H1 (cell line): ENCODE results near the gene EIF4EBP2. TPM values are rescaled to one million over a fixed set of nuclear protein-coding genes. Genes with fewer than 3 reads are reported as not detected.

Experiments
- CBX5 ChIP-seq: fragments of 300-800, 300-1000 bp; sonication (generic); IDR thresholded peaks from 2 replicates; pipeline ENCODE4 v1.7.1; 2016; ENCODE audit warnings: antibody characterized with exemption, low read length, low read depth
- polyA plus RNA-seq, 7 experiments: library from polyadenylated mRNA; depleted of rRNA in 3 of 7; stranded (reverse) in 5 of 7; unstranded in 2 of 7; fragments of >200 nt in 5 of 7; fragments of 200-250 nt in 2 of 7; gene quantifications; 1 replicate in 5 of 7; 2 replicates in 1 of 7; 4 replicates in 1 of 7; pipeline versions ENCODE4 v1.2.1 to v1.2.3, GENCODE V29; 2011 to 2013; ENCODE audit warnings: missing spikeins in 2 of 7, mixed read lengths in 2 of 7
- total RNA-seq: library from RNA; stranded (reverse); fragmentation: NEBNext Ultra II Directional; extraction: Animal tissue kit (Norgen Biotek cat#: 25700); gene quantifications from 2 replicates; pipeline ENCODE4 v1.2.1, GENCODE V29; 2021
- TF ChIP-seq, protein P1 (sequence below): fragments of 300-600 bp; sonication (generic); IDR thresholded peaks from 2 replicates; pipeline ENCODE4 v1.7.1; 2012; ENCODE audit warnings: low read length, moderate library complexity, mild to moderate bottlenecking, inconsistent platforms; ENCODE audit not compliant: insufficient replicate concordance

The EIF4EBP2 gene
- total and polyA plus RNA-seq, 2 of the 8 experiments (the other 6 are each of a cell fraction or from before 2014, with no cell fraction given), result 55.3 to 144 TPM

DNA sequence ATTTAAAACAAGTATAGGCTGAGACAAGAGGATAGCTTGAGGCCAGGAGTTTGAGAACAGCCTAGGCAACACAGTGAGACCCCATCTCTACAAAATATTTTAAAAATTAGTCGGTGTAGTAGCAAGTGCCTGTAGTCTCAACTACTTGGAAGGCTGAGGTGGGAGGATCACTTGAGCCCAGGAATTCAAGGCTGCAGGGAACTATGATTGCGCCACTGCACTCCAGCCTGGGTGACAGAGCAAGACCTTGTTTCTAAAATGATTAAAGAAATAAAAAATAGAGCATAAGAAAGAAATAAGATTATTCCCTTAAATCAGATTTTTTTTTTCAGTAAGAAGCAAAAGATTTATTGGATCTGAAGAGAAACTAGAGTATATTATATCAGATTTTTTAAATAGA, 33.2 kb upstream of the EIF4EBP2 start (continued):
- TF ChIP-seq, protein P1, sequence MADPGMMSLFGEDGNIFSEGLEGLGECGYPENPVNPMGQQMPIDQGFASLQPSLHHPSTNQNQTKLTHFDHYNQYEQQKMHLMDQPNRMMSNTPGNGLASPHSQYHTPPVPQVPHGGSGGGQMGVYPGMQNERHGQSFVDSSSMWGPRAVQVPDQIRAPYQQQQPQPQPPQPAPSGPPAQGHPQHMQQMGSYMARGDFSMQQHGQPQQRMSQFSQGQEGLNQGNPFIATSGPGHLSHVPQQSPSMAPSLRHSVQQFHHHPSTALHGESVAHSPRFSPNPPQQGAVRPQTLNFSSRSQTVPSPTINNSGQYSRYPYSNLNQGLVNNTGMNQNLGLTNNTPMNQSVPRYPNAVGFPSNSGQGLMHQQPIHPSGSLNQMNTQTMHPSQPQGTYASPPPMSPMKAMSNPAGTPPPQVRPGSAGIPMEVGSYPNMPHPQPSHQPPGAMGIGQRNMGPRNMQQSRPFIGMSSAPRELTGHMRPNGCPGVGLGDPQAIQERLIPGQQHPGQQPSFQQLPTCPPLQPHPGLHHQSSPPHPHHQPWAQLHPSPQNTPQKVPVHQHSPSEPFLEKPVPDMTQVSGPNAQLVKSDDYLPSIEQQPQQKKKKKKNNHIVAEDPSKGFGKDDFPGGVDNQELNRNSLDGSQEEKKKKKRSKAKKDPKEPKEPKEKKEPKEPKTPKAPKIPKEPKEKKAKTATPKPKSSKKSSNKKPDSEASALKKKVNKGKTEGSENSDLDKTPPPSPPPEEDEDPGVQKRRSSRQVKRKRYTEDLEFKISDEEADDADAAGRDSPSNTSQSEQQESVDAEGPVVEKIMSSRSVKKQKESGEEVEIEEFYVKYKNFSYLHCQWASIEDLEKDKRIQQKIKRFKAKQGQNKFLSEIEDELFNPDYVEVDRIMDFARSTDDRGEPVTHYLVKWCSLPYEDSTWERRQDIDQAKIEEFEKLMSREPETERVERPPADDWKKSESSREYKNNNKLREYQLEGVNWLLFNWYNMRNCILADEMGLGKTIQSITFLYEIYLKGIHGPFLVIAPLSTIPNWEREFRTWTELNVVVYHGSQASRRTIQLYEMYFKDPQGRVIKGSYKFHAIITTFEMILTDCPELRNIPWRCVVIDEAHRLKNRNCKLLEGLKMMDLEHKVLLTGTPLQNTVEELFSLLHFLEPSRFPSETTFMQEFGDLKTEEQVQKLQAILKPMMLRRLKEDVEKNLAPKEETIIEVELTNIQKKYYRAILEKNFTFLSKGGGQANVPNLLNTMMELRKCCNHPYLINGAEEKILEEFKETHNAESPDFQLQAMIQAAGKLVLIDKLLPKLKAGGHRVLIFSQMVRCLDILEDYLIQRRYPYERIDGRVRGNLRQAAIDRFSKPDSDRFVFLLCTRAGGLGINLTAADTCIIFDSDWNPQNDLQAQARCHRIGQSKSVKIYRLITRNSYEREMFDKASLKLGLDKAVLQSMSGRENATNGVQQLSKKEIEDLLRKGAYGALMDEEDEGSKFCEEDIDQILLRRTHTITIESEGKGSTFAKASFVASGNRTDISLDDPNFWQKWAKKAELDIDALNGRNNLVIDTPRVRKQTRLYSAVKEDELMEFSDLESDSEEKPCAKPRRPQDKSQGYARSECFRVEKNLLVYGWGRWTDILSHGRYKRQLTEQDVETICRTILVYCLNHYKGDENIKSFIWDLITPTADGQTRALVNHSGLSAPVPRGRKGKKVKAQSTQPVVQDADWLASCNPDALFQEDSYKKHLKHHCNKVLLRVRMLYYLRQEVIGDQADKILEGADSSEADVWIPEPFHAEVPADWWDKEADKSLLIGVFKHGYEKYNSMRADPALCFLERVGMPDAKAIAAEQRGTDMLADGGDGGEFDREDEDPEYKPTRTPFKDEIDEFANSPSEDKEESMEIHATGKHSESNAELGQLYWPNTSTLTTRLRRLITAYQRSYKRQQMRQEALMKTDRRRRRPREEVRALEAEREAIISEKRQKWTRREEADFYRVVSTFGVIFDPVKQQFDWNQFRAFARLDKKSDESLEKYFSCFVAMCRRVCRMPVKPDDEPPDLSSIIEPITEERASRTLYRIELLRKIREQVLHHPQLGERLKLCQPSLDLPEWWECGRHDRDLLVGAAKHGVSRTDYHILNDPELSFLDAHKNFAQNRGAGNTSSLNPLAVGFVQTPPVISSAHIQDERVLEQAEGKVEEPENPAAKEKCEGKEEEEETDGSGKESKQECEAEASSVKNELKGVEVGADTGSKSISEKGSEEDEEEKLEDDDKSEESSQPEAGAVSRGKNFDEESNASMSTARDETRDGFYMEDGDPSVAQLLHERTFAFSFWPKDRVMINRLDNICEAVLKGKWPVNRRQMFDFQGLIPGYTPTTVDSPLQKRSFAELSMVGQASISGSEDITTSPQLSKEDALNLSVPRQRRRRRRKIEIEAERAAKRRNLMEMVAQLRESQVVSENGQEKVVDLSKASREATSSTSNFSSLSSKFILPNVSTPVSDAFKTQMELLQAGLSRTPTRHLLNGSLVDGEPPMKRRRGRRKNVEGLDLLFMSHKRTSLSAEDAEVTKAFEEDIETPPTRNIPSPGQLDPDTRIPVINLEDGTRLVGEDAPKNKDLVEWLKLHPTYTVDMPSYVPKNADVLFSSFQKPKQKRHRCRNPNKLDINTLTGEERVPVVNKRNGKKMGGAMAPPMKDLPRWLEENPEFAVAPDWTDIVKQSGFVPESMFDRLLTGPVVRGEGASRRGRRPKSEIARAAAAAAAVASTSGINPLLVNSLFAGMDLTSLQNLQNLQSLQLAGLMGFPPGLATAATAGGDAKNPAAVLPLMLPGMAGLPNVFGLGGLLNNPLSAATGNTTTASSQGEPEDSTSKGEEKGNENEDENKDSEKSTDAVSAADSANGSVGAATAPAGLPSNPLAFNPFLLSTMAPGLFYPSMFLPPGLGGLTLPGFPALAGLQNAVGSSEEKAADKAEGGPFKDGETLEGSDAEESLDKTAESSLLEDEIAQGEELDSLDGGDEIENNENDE, result no peak
- TF ChIP-seq CBX5, result no peak
